ENCODE results near the gene TRMT61B.

The TRMT61B gene

GRCh38 chr2:28855193-28855592 lies 14.9 kb downstream of the TRMT61B start:
- Histone ChIP-seq H3K4me3 (ENCODE audit: low read length) (no peak overlapping the region), H3K9me3 (replicated peaks; ENCODE audit: low read length) (no peaks in the 10 kb centered on the region), H3K4me2 (ENCODE audit: low read length) (no peak overlapping the region), H3K36me3 (ENCODE audit: insufficient read depth, low read length) (peaks cover 7% of the 10 kb centered on the region), H3K4me1 (ENCODE audit: control insufficient read depth, insufficient read depth, low read length) (no peaks in the 10 kb centered on the region), H3K27me3 (ENCODE audit: control insufficient read depth, insufficient read depth, low read length) (no peaks in the 10 kb centered on the region), H3K9ac (ENCODE audit: low read depth, low read length) (no peak overlapping the region)

GRCh38 chr2:28842042-28842441 lies 28.1 kb downstream of the TRMT61B start:
- Histone ChIP-seq H3K4me2 (ENCODE audit: low read length) (no peak overlapping the region), H3K27me3 (ENCODE audit: control insufficient read depth, insufficient read depth, low read length) (no peaks in the 10 kb centered on the region), H3K9me3 (replicated peaks; ENCODE audit: low read length) (no peaks in the 10 kb centered on the region), H3K4me1 (ENCODE audit: control insufficient read depth, insufficient read depth, low read length) (no peaks in the 10 kb centered on the region), H3K36me3 (ENCODE audit: insufficient read depth, low read length) (no peaks in the 10 kb centered on the region), H3K9ac (ENCODE audit: low read depth, low read length) (no peak overlapping the region), H3K4me3 (ENCODE audit: low read length) (no peak overlapping the region)

- Histone ChIP-seq H3K4me3 (ENCODE audit: low read length) (no peak overlapping the region), H3K36me3 (ENCODE audit: insufficient read depth, low read length) (no peaks in the 10 kb centered on the region), H3K9me3 (replicated peaks; ENCODE audit: low read length) (no peaks in the 10 kb centered on the region), H3K9ac (ENCODE audit: low read depth, low read length) (no peak overlapping the region), H3K4me1 (ENCODE audit: control insufficient read depth, insufficient read depth, low read length) (no peaks in the 10 kb centered on the region), H3K4me2 (ENCODE audit: low read length) (no peak overlapping the region), H3K27me3 (ENCODE audit: control insufficient read depth, insufficient read depth, low read length) (no peaks in the 10 kb centered on the region)
Observed at GRCh38 chr2:28838971-28839370, 31.1 kb downstream of the TRMT61B start.

GRCh38 chr2:28835781-28836180 lies 34.3 kb downstream of the TRMT61B start:
- Histone ChIP-seq H3K9me3 (replicated peaks; ENCODE audit: low read length) (no peaks in the 10 kb centered on the region), H3K4me3 (ENCODE audit: low read length) (no peak overlapping the region), H3K4me1 (ENCODE audit: control insufficient read depth, insufficient read depth, low read length) (no peaks in the 10 kb centered on the region), H3K36me3 (ENCODE audit: insufficient read depth, low read length) (no peaks in the 10 kb centered on the region), H3K4me2 (ENCODE audit: low read length) (no peak overlapping the region), H3K27me3 (ENCODE audit: control insufficient read depth, insufficient read depth, low read length) (no peaks in the 10 kb centered on the region), H3K9ac (ENCODE audit: low read depth, low read length) (no peak overlapping the region)

GRCh38 chr2:28833740-28834470 lies 36.2 kb downstream of the TRMT61B start:
- H3K36me3 ChIP-seq (ENCODE audit: insufficient read depth, low read length) = no peaks in the 10 kb centered on the region
- H3K9ac ChIP-seq (ENCODE audit: low read depth, low read length) = no peak overlapping the region
- no peaks in the 10 kb centered on the region for H3K4me1 ChIP-seq (ENCODE audit: control insufficient read depth, insufficient read depth, low read length)
- H3K9me3 ChIP-seq (replicated peaks; ENCODE audit: low read length) = no peaks in the 10 kb centered on the region
- no peak overlapping the region for H3K4me3 ChIP-seq (ENCODE audit: low read length)
- H3K27me3 ChIP-seq (ENCODE audit: control insufficient read depth, insufficient read depth, low read length) = no peaks in the 10 kb centered on the region
- H3K4me2 ChIP-seq (ENCODE audit: low read length) = no peak overlapping the region

GRCh38 chr2:28828382-28828781 lies 41.7 kb downstream of the TRMT61B start:
- Histone ChIP-seq H3K27me3 (ENCODE audit: control insufficient read depth, insufficient read depth, low read length) (no peaks in the 10 kb centered on the region), H3K4me2 (ENCODE audit: low read length) (no peak overlapping the region)

GRCh38 chr2:28824870-28825269 lies 45.2 kb downstream of the TRMT61B start:
- Histone ChIP-seq H3K9me3 (replicated peaks; ENCODE audit: low read length) (no peaks in the 10 kb centered on the region), H3K36me3 (ENCODE audit: insufficient read depth, low read length) (no peaks in the 10 kb centered on the region), H3K4me3 (ENCODE audit: low read length) (no peak overlapping the region), H3K4me2 (ENCODE audit: low read length) (no peak overlapping the region), H3K9ac (ENCODE audit: low read depth, low read length) (no peak overlapping the region), H3K27me3 (ENCODE audit: control insufficient read depth, insufficient read depth, low read length) (no peaks in the 10 kb centered on the region), H3K4me1 (ENCODE audit: control insufficient read depth, insufficient read depth, low read length) (no peaks in the 10 kb centered on the region)

More at GRCh38 chr2:28828382-28828781, 41.7 kb downstream of the TRMT61B start:
- H3K9me3 ChIP-seq (replicated peaks; ENCODE audit: low read length) = no peaks in the 10 kb centered on the region
- H3K4me3 ChIP-seq (ENCODE audit: low read length) = no peak overlapping the region
- H3K4me1 ChIP-seq (ENCODE audit: control insufficient read depth, insufficient read depth, low read length) = no peaks in the 10 kb centered on the region
- H3K9ac ChIP-seq (ENCODE audit: low read depth, low read length) = no peak overlapping the region
- no peaks in the 10 kb centered on the region for H3K36me3 ChIP-seq (ENCODE audit: insufficient read depth, low read length)

- Histone ChIP-seq H3K4me1 (ENCODE audit: control insufficient read depth, insufficient read depth, low read length) (no peaks in the 10 kb centered on the region), H3K4me3 (ENCODE audit: low read length) (no peak overlapping the region), H3K9me3 (replicated peaks; ENCODE audit: low read length) (no peaks in the 10 kb centered on the region), H3K4me2 (ENCODE audit: low read length) (no peak overlapping the region), H3K27me3 (ENCODE audit: control insufficient read depth, insufficient read depth, low read length) (no peaks in the 10 kb centered on the region), H3K36me3 (ENCODE audit: insufficient read depth, low read length) (no peaks in the 10 kb centered on the region), H3K9ac (ENCODE audit: low read depth, low read length) (no peak overlapping the region)
Observed at GRCh38 chr2:28824207-28824606, 45.9 kb downstream of the TRMT61B start.

- no peaks in the 10 kb centered on the region for H3K4me1 ChIP-seq (ENCODE audit: control insufficient read depth, insufficient read depth, low read length)
- H3K4me2 ChIP-seq (ENCODE audit: low read length) = no peak overlapping the region
- H3K4me3 ChIP-seq (ENCODE audit: low read length) = no peak overlapping the region
- H3K27me3 ChIP-seq (ENCODE audit: control insufficient read depth, insufficient read depth, low read length) = no peaks in the 10 kb centered on the region
- no peaks in the 10 kb centered on the region for H3K9me3 ChIP-seq (replicated peaks; ENCODE audit: low read length)
- no peak overlapping the region for H3K9ac ChIP-seq (ENCODE audit: low read depth, low read length)
- H3K36me3 ChIP-seq (ENCODE audit: insufficient read depth, low read length) = no peaks in the 10 kb centered on the region
Observed at GRCh38 chr2:28822036-28822435, 48.1 kb downstream of the TRMT61B start.

GRCh38 chr2:28821295-28821958 lies 48.7 kb downstream of the TRMT61B start:
- Histone ChIP-seq H3K9me3 (replicated peaks; ENCODE audit: low read length) (no peaks in the 10 kb centered on the region), H3K4me1 (ENCODE audit: control insufficient read depth, insufficient read depth, low read length) (no peaks in the 10 kb centered on the region), H3K27me3 (ENCODE audit: control insufficient read depth, insufficient read depth, low read length) (no peaks in the 10 kb centered on the region), H3K4me2 (ENCODE audit: low read length) (no peak overlapping the region), H3K36me3 (ENCODE audit: insufficient read depth, low read length) (no peaks in the 10 kb centered on the region), H3K9ac (ENCODE audit: low read depth, low read length) (no peak overlapping the region), H3K4me3 (ENCODE audit: low read length) (no peak overlapping the region)

GRCh38 chr2:28818053-28818452 lies 52.1 kb downstream of the TRMT61B start:
- no peaks in the 10 kb centered on the region for H3K36me3 ChIP-seq (ENCODE audit: insufficient read depth, low read length)
- no peak overlapping the region for H3K4me3 ChIP-seq (ENCODE audit: low read length)
- H3K27me3 ChIP-seq (ENCODE audit: control insufficient read depth, insufficient read depth, low read length) = no peaks in the 10 kb centered on the region

More at GRCh38 chr2:28818053-28818452, 52.1 kb downstream of the TRMT61B start:
- Histone ChIP-seq H3K4me2 (ENCODE audit: low read length) (no peak overlapping the region), H3K4me1 (ENCODE audit: control insufficient read depth, insufficient read depth, low read length) (no peaks in the 10 kb centered on the region), H3K9me3 (replicated peaks; ENCODE audit: low read length) (no peaks in the 10 kb centered on the region), H3K9ac (ENCODE audit: low read depth, low read length) (no peak overlapping the region)

Data from skeletal muscle satellite cell (primary cell).